ENCODE measurements around the gene ZNF862. TPM values are rescaled to one million over a fixed set of nuclear protein-coding genes. Genes with fewer than 3 reads are reported as not detected.

The ZNF862 gene
- total and polyA plus RNA-seq, 8 donors: 2.4 to 13.4 (median 7.3) TPM

DNA sequence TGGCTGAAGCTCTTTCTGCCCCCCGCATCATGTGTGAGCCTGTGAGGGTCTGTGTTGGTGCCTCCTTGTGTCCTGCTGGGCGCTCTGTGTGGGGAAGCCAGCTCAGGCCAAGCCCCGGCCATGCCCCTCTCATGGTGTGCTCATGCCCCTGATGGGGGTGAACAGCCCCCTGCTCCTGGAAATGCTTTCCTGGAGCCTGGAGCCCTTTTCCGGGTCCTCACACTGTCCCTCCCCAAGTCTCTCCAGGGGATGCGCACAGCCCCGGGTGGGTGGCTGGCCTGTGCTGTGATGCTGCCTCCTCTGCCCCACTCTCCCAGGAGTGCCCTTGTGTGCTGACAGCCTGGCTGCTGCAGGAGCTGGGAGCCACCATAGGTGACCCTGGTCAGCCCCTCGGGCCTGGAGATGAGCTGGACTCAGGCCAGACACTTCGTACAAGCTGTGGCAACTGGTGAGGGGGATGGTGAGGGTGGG is 20.8 kb upstream of the ZNF862 start:
- TF ChIP-seq POLR2AphosphoS5 (IDR thresholded peaks at IDR 0.05) (no peak), EP300 (IDR thresholded peaks at IDR 0.05) (no peak), POLR2A (IDR thresholded peaks at IDR 0.05) (no peak)
- TF ChIP-seq, protein P1, sequence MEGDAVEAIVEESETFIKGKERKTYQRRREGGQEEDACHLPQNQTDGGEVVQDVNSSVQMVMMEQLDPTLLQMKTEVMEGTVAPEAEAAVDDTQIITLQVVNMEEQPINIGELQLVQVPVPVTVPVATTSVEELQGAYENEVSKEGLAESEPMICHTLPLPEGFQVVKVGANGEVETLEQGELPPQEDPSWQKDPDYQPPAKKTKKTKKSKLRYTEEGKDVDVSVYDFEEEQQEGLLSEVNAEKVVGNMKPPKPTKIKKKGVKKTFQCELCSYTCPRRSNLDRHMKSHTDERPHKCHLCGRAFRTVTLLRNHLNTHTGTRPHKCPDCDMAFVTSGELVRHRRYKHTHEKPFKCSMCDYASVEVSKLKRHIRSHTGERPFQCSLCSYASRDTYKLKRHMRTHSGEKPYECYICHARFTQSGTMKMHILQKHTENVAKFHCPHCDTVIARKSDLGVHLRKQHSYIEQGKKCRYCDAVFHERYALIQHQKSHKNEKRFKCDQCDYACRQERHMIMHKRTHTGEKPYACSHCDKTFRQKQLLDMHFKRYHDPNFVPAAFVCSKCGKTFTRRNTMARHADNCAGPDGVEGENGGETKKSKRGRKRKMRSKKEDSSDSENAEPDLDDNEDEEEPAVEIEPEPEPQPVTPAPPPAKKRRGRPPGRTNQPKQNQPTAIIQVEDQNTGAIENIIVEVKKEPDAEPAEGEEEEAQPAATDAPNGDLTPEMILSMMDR (IDR thresholded peaks at IDR 0.05): no peak
- Histone ChIP-seq H3K27me3 (peaks cover 0 to 27% (median 0%) of the 10 kb centered on the region in 3 donors), H3K36me3 (no peaks in the 10 kb centered on the region), H3K4me3 (no peak overlapping the region), H3K9me3 (no peaks in the 10 kb centered on the region), H3K27ac (no peak overlapping the region), H3K4me1 (no peaks in the 10 kb centered on the region)
- no peak for DNase-seq
- intact Hi-C loops (cut with DNase I; ENCODE audit: low total_unique reads): no loop called here
- 57 to 77% (median 71%) methylated on average over 6 to 8 of the region's 8 CpGs for WGBS, 5 donors

DNA sequence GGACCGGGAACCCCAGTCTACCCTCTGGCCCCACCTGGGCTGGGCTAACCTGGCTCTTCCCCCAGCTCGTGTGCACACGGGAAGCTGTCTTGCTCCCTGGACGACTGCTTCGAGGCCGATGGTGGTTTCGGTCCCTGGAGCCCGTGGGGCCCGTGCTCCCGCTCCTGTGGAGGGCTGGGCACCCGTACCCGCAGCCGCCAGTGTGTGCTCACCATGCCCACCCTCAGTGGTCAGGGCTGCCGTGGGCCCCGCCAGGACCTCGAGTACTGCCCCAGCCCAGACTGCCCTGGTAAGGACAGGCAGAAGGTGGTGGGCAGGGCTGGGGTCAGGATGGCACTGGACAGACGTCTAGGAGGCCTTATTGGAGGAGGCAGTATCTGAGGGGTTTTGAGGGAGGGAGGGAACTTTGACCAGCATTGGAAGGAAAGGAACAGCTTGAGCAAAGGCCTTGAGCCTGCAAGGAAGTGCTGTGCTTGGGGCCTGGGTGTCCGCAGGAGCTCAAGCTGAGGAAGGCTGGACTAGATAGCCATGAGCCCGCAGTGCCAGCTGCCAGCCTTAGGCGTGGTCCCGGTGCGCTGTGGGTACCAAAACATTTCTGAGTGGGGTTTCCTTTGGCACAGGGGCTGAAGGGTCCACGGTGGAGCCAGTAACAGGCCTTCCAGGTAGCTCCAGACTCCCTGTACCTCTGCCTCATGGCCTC is 20.2 kb upstream of the ZNF862 start:
- H3K4me1 ChIP-seq: no peaks in the 10 kb centered on the region
- peaks cover 0 to 27% (median 0%) of the 10 kb centered on the region in 3 donors for H3K27me3 ChIP-seq
- TF ChIP-seq, protein P1 (IDR thresholded peaks at IDR 0.05): no peak
- TF ChIP-seq EP300 (IDR thresholded peaks at IDR 0.05) (no peak), POLR2AphosphoS5 (IDR thresholded peaks at IDR 0.05) (no peak), POLR2A (IDR thresholded peaks at IDR 0.05) (no peak)
- no peak overlapping the region for H3K4me3 ChIP-seq
- intact Hi-C loops (cut with DNase I; ENCODE audit: low total_unique reads): no loop called here
- DNase-seq: no peak
- H3K9me3 ChIP-seq: no peaks in the 10 kb centered on the region
- no peak overlapping the region for H3K27ac ChIP-seq
- 81 to 92% (median 85%) methylated on average over 15 to 23 of the region's 23 CpGs for WGBS, 5 donors
- H3K36me3 ChIP-seq: no peaks in the 10 kb centered on the region

DNA sequence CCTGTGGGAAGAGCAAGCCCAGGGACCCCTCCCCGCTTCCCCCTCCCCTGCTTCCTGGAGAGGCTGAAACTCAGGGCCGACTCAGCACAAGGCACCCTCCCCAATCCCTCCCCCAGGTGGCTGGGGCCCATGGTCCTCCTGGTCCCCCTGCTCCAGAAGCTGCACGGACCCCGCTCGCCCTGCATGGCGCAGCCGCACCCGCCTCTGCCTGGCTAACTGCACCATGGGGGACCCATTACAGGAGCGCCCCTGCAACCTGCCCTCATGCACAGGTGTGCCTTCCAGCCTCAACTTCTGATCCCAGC is 19.7 kb upstream of the ZNF862 start:
- Histone ChIP-seq H3K27ac (no peak overlapping the region), H3K4me3 (no peak overlapping the region), H3K27me3 (peaks cover 0 to 27% (median 0%) of the 10 kb centered on the region in 3 donors), H3K9me3 (no peaks in the 10 kb centered on the region), H3K36me3 (no peaks in the 10 kb centered on the region), H3K4me1 (no peaks in the 10 kb centered on the region)
- TF ChIP-seq, protein P1 (IDR thresholded peaks at IDR 0.05): no peak
- TF ChIP-seq EP300 (IDR thresholded peaks at IDR 0.05) (no peak), POLR2A (IDR thresholded peaks at IDR 0.05) (no peak), POLR2AphosphoS5 (IDR thresholded peaks at IDR 0.05) (no peak)
- WGBS, 5 donors: 83 to 96% (median 91%) methylated on average over 7 to 9 of the region's 9 CpGs
- intact Hi-C loops (cut with DNase I; ENCODE audit: low total_unique reads): no loop called here
- no peak for DNase-seq

DNA sequence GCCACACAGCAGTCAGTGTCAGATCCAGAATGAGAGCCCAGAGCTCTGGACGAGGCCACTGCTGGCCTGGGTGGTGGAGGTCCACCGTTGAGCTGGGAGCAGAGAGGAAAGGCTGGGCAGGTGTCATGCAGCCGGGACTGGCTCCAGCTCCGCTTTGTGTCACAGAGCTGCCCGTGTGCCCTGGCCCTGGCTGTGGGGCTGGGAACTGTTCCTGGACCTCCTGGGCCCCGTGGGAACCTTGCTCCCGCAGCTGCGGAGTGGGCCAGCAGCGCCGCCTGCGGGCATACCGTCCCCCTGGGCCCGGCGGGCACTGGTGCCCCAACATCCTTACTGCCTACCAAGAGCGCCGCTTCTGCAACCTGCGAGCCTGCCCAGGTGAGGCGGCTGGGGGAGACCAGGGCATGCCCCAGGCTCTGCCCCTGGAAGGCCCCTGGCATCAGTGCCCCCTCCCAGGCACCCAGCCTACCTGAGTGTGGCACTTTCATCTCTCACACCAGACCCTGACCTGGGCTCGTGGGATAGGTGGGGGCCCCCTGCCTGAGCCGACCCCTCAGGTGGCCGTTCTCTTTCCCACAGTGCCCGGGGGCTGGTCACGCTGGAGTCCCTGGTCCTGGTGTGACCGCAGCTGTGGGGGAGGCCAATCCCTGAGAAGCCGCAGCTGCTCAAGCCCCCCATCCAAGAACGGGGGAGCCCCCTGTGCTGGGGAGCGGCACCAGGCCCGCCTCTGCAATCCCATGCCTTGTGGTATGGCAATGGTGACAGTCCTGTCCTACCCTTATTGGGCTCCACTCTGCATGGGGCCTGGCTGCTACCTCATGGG is 18.8 kb upstream of the ZNF862 start:
- intact Hi-C loops (cut with DNase I; ENCODE audit: low total_unique reads): no loop called here
- no peak for DNase-seq
- Histone ChIP-seq H3K9me3 (no peaks in the 10 kb centered on the region), H3K4me3 (no peak overlapping the region), H3K4me1 (no peaks in the 10 kb centered on the region), H3K27me3 (peaks cover 0 to 26% (median 0%) of the 10 kb centered on the region in 3 donors), H3K36me3 (no peaks in the 10 kb centered on the region), H3K27ac (no peak overlapping the region)
- TF ChIP-seq POLR2A (IDR thresholded peaks at IDR 0.05) (no peak), EP300 (IDR thresholded peaks at IDR 0.05) (no peak), POLR2AphosphoS5 (IDR thresholded peaks at IDR 0.05) (no peak)
- TF ChIP-seq, protein P1 (IDR thresholded peaks at IDR 0.05): no peak
- WGBS, 5 donors: 40 to 91% (median 87%) methylated on average over 1 to 28 of the region's 28 CpGs

Data from stomach (tissue), 9 donors.